ENCODE data around the gene TRPM8.
"Not testable (repeated sequence)": the region's sequence is repeated elsewhere in the genome, so short reads cannot be mapped to it uniquely, and the experiment has no call there.

TRPM8 gene

DNA sequence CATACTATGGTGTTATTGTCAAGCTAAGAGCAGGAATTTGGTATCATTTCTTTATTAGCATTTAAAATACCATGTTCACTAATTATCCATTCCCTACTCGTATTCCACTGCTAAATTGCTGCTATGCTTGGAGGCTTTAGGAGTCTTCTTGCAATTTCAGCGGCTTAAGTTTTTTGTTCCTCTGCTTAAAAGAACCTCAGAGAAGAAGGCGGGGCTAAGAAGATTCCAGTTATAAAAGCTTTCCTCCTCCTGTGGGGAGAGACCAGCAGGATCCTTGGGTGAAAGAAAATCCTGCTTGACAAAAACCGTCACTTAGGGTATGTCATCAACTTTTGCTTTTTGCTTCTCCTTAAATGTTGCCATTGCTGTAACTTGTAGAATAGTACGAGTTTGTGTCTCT, at the start of gene TRPM8:
Gene TRPM8 (plus strand): TSS at position 258 of the 400 bp plus-strand sequence. CDS start 9,165 bp downstream, outside the sequence.
- Histone ChIP-seq H3K27me3 (ENCODE audit: low read depth, low read length) (0 out of 2 replicates have a peak, but pooled peaks cover 7% of the 10 kb centered on the region), H4K20me1 (ENCODE audit: insufficient read depth, low read length) (no peaks in the 10 kb centered on the region), H3K9ac (ENCODE audit: low read length) (no peak within 1 kb of the TSS), H3K36me3 (replicated peaks; ENCODE audit: low read depth, low read length) (no peaks in the 10 kb centered on the region), H3K9me3 (ENCODE audit: insufficient read depth, low read length) (no peaks in the 10 kb centered on the region), H3K79me2 (ENCODE audit: low read length) (no peaks in the 10 kb centered on the region), H2AFZ (ENCODE audit: low read depth, low read length) (no peak within 1 kb of the TSS), H3K4me3 (ENCODE audit: low read length) (no peak within 1 kb of the TSS), H3K4me1 (ENCODE audit: low read length) (no peaks in the 10 kb centered on the region), H3K4me2 (ENCODE audit: low read length) (no peak within 1 kb of the TSS), H3K27ac (ENCODE audit: low read length) (no peak within 1 kb of the TSS)
- TF ChIP-seq EZH2phosphoT487 (IDR thresholded peaks at IDR 0.05; ENCODE audit: low read depth), result no peak
- TF ChIP-seq, protein P1, sequence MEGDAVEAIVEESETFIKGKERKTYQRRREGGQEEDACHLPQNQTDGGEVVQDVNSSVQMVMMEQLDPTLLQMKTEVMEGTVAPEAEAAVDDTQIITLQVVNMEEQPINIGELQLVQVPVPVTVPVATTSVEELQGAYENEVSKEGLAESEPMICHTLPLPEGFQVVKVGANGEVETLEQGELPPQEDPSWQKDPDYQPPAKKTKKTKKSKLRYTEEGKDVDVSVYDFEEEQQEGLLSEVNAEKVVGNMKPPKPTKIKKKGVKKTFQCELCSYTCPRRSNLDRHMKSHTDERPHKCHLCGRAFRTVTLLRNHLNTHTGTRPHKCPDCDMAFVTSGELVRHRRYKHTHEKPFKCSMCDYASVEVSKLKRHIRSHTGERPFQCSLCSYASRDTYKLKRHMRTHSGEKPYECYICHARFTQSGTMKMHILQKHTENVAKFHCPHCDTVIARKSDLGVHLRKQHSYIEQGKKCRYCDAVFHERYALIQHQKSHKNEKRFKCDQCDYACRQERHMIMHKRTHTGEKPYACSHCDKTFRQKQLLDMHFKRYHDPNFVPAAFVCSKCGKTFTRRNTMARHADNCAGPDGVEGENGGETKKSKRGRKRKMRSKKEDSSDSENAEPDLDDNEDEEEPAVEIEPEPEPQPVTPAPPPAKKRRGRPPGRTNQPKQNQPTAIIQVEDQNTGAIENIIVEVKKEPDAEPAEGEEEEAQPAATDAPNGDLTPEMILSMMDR (IDR thresholded peaks at IDR 0.05; ENCODE audit: low read depth, low read length), result no peak

DNA sequence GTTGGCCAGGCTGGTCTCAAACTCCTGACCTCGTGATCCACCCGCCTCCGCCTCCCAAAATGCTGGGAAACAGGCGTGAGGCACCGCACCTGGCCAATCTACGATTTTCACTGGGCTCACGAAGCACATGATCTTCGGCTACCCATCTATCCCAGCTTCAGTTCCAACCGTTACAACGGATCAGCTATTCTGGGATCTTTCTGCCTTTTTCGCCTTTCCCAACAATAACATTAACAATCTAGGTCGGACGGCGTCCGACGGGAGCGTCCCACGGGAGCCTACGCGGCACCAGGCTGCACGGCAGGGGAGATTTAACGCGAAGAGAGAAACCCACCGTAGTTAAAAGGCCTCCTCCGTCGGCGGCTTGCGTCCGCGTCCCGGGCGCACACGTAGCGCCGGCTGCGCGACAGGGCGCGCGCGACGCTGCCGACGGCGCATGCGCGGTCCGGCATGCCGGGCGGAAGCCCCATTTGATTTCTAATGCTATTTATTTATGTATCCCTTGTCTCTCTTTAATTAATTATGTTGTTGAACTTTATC, 49.1 kb upstream of the TRPM8 start, which contains the start of gene MSL3B:
Gene MSL3B (minus strand): TSS at position 394 of the 540 bp plus-strand sequence.
- peaks cover 4% of the 10 kb centered on the region for H3K36me3 ChIP-seq (replicated peaks; ENCODE audit: low read depth, low read length)
- peak within 1 kb of the TSS; percentile 97 for H2AFZ ChIP-seq (ENCODE audit: low read depth, low read length)
- no peaks in the 10 kb centered on the region for H3K27me3 ChIP-seq (ENCODE audit: low read depth, low read length)
- peak within 1 kb of the TSS; percentile 88 for H3K4me3 ChIP-seq (ENCODE audit: low read length)
- peak within 1 kb of the TSS; percentile 68 for H3K4me2 ChIP-seq (ENCODE audit: low read length)
- H3K9ac ChIP-seq (ENCODE audit: low read length), result peak within 1 kb of the TSS; percentile 69
- peaks cover 6% of the 10 kb centered on the region for H3K4me1 ChIP-seq (ENCODE audit: low read length)
- peak within 1 kb of the TSS; percentile 18; the same call in 1 of the 2 replicates for H3K27ac ChIP-seq (ENCODE audit: low read length)
- H4K20me1 ChIP-seq (ENCODE audit: insufficient read depth, low read length), result no peaks in the 10 kb centered on the region
- TF ChIP-seq, protein P1 (IDR thresholded peaks at IDR 0.05; ENCODE audit: low read depth, low read length), result no peak
- no peak for TF ChIP-seq EZH2phosphoT487 (IDR thresholded peaks at IDR 0.05; ENCODE audit: low read depth)
- no peaks in the 10 kb centered on the region for H3K79me2 ChIP-seq (ENCODE audit: low read length)
- H3K9me3 ChIP-seq (ENCODE audit: insufficient read depth, low read length), result no peaks in the 10 kb centered on the region; the same call in 1 of the 2 replicates

DNA sequence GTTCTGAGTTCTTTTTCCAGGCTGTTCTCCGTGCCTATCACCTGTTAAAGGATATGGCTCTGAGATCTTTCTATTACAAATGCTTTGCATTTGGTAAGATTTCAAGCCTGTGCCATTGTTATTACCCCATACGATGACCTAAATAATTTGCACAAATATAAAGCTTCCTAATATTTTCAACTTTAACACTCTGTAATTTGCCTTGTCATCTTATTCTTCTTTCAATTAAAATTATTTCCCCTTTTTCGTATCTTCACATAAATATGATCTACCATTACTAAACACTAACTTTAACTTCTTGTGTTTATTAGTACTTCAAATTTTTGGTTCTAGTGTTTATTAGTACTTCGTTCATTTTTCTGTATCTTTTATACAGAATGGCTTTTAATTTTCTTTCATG, 45.7 kb upstream of the TRPM8 start:
- no peak overlapping the region for H3K4me2 ChIP-seq (ENCODE audit: low read length)
- no peak overlapping the region for H3K9ac ChIP-seq (ENCODE audit: low read length)
- no peaks in the 10 kb centered on the region; the same call in 1 of the 2 replicates for H3K9me3 ChIP-seq (ENCODE audit: insufficient read depth, low read length)
- H3K36me3 ChIP-seq (replicated peaks; ENCODE audit: low read depth, low read length), result peaks cover 3% of the 10 kb centered on the region
- no peak overlapping the region for H2AFZ ChIP-seq (ENCODE audit: low read depth, low read length)
- TF ChIP-seq, protein P1 (IDR thresholded peaks at IDR 0.05; ENCODE audit: low read depth, low read length), result no peak
- no peak for TF ChIP-seq EZH2phosphoT487 (IDR thresholded peaks at IDR 0.05; ENCODE audit: low read depth)
- no peak overlapping the region for H3K4me3 ChIP-seq (ENCODE audit: low read length)
- H3K27me3 ChIP-seq (ENCODE audit: low read depth, low read length), result no peaks in the 10 kb centered on the region
- no peaks in the 10 kb centered on the region for H4K20me1 ChIP-seq (ENCODE audit: insufficient read depth, low read length)
- H3K79me2 ChIP-seq (ENCODE audit: low read length), result no peaks in the 10 kb centered on the region
- no peak overlapping the region for H3K27ac ChIP-seq (ENCODE audit: low read length)
- H3K4me1 ChIP-seq (ENCODE audit: low read length), result peaks cover 6% of the 10 kb centered on the region

DNA sequence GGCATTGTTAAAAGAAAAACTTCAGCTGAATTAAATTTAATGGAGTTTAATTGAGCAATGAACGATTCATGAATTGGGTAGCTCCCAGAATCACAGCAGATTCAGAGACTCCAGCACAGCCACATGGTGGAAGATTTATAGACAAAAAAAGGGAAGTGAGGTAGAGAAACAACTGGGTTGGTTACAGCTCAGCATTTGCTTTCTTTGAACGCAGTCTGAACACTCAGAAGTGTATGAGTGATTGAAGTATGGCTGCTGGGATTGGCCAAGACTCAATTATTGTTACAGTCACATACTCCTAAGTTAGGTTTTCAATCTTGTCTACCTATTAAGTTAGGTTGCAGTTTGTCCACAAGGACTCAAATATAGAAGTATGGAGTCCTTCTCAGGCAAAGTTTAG, 45.0 kb upstream of the TRPM8 start:
- peak overlapping the region; percentile 5; the same call in 1 of the 2 replicates for H3K4me2 ChIP-seq (ENCODE audit: low read length)
- H3K4me3 ChIP-seq (ENCODE audit: low read length); H3K36me3 ChIP-seq (replicated peaks; ENCODE audit: low read depth, low read length); H3K9ac ChIP-seq (ENCODE audit: low read length); H3K9me3 ChIP-seq (ENCODE audit: insufficient read depth, low read length); H3K79me2 ChIP-seq (ENCODE audit: low read length); H4K20me1 ChIP-seq (ENCODE audit: insufficient read depth, low read length); H3K27me3 ChIP-seq (ENCODE audit: low read depth, low read length); H3K27ac ChIP-seq (ENCODE audit: low read length); H2AFZ ChIP-seq (ENCODE audit: low read depth, low read length); H3K4me1 ChIP-seq (ENCODE audit: low read length): not testable (repeated sequence)
